AG04450 (cell line): ENCODE data around the gene RASA3. TPM values are rescaled to one million over a fixed set of nuclear protein-coding genes. Genes with fewer than 3 reads are reported as not detected.
A peak's percentile ranks its signal among the peaks of the same experiment; 100 is the strongest.
"Not testable (repeated sequence)": the region's sequence is repeated elsewhere in the genome, so short reads cannot be mapped to it uniquely, and the experiment has no call there.

ENCODE experiments used
- CTCF ChIA-PET: fragments of 300-600, 350-600 bp; formaldehyde crosslinking; extraction: SDS; loops from one replicate; lab custom pipeline; 2022; ENCODE audit warnings: antibody characterized with exemption, inconsistent platforms; lab: Charles Lee
- POLR2A ChIA-PET: fragments of 350-600 bp; formaldehyde crosslinking; extraction: SDS; loops from one replicate; lab custom pipeline; 2021; ENCODE audit warnings: antibody characterized with exemption, inconsistent platforms; lab: Yijun Ruan, JAX
- DNase-seq: peaks from one replicate; pipeline ENCODE4 v3.0.0-alpha.2; 2011; ENCODE audit warnings: low read depth, low spot score
- H3K27ac ChIP-seq: one replicate; pipeline ENCODE4 v1.5.1; 2012; ENCODE audit warnings: low read depth, low read length, control low read depth
- H3K27me3 ChIP-seq: one replicate; pipeline ENCODE4 v1.6.0; 2012; ENCODE audit warnings: low read length; ENCODE audit not compliant: control insufficient read depth, insufficient read depth
- H3K4me3 ChIP-seq: 2 replicates; pipeline ENCODE4 v1.5.1; 2011; ENCODE audit warnings: mild to moderate bottlenecking, low read depth, low read length, control low read depth
- H3K9me3 ChIP-seq: 2 replicates; pipeline ENCODE4 v1.5.1; 2012; ENCODE audit warnings: low read length; ENCODE audit not compliant: control insufficient read depth, insufficient read depth
- CTCF ChIP-seq: IDR thresholded peaks from 2 replicates; pipeline ENCODE4 v1.5.1; 2011; ENCODE audit warnings: low read depth, low read length, control low read depth, inconsistent platforms
- polyA plus RNA-seq: library from polyadenylated mRNA; depleted of rRNA; stranded (reverse); fragments of >200 nt; gene quantifications from 2 replicates; pipeline ENCODE4 v1.2.3, GENCODE V29; 2011

The RASA3 gene
- polyA plus RNA-seq, 1 experiment: 25.2 TPM

GRCh38 chr13:114149774-114150740 is 17.6 kb upstream of the RASA3 start:
- H3K27ac ChIP-seq: no peak overlapping the region
- H3K9me3 ChIP-seq: no peaks in the 10 kb centered on the region; the same call in 1 of the 2 replicates
- no peak overlapping the region for H3K4me3 ChIP-seq
- TF ChIP-seq CTCF: no peak
- POLR2A ChIA-PET: no interaction called here
- CTCF ChIA-PET: no interaction called here
- no peak for DNase-seq
- H3K27me3 ChIP-seq: peaks cover 19% of the 10 kb centered on the region

GRCh38 chr13:114148886-114149285 is 16.5 kb upstream of the RASA3 start:
- H3K9me3 ChIP-seq, CTCF ChIA-PET, POLR2A ChIA-PET, H3K27ac ChIP-seq, H3K4me3 ChIP-seq, DNase-seq: not testable (repeated sequence)
- H3K27me3 ChIP-seq: peaks cover 19% of the 10 kb centered on the region

GRCh38 chr13:114148521-114148855 is 16.1 kb upstream of the RASA3 start:
- peaks cover 19% of the 10 kb centered on the region for H3K27me3 ChIP-seq
- no peak overlapping the region for H3K27ac ChIP-seq
- TF ChIP-seq CTCF: no peak
- DNase-seq: no peak
- ChIA-PET POLR2A (no interaction called here), CTCF (no interaction called here)
- no peak overlapping the region for H3K4me3 ChIP-seq
- no peaks in the 10 kb centered on the region; the same call in 1 of the 2 replicates for H3K9me3 ChIP-seq

GRCh38 chr13:114147803-114148520 is 15.5 kb upstream of the RASA3 start:
- TF ChIP-seq CTCF: no peak
- peaks cover 17% of the 10 kb centered on the region for H3K27me3 ChIP-seq
- ChIA-PET CTCF (no interaction called here), POLR2A (no interaction called here)
- no peaks in the 10 kb centered on the region; the same call in 1 of the 2 replicates for H3K9me3 ChIP-seq
- DNase-seq: no peak
- no peak overlapping the region for H3K27ac ChIP-seq
- no peak overlapping the region for H3K4me3 ChIP-seq

GRCh38 chr13:114146629-114147028 is 14.2 kb upstream of the RASA3 start:
- DNase-seq: no peak
- POLR2A ChIA-PET: no interaction called here
- peak; percentile 51 for TF ChIP-seq CTCF
- CTCF ChIA-PET: interaction anchor here (1.4 kb wide), 1 partner anchor 24 kb away, joined by 5 read pairs; no protein-coding TSS in a partner anchor
- Histone ChIP-seq H3K27ac (no peak overlapping the region), H3K9me3 (no peaks in the 10 kb centered on the region; the same call in 1 of the 2 replicates), H3K27me3 (peaks cover 8% of the 10 kb centered on the region), H3K4me3 (no peak overlapping the region)
